AG09309 (cell line): ENCODE data around the gene DNAH10.
"Not testable (repeated sequence)": the region's sequence is repeated elsewhere in the genome, so short reads cannot be mapped to it uniquely, and the experiment has no call there.

Experiments used
- DNase-seq: peaks from one replicate; pipeline ENCODE4 v3.0.0-alpha.2; 2010; ENCODE audit warnings: low read depth
- H3K4me3 ChIP-seq: 2 replicates; pipeline ENCODE4 v1.5.1; 2011; ENCODE audit warnings: mild to moderate bottlenecking, low read depth, low read length, moderate library complexity; ENCODE audit not compliant: control insufficient read depth
- CTCF ChIP-seq: IDR thresholded peaks from 2 replicates; pipeline ENCODE4 v1.5.1; 2011; ENCODE audit warnings: mild to moderate bottlenecking, low read depth, low read length, inconsistent platforms; ENCODE audit not compliant: insufficient read depth, control insufficient read depth; ENCODE audit errors: missing control alignments

DNAH10 gene

GRCh38 chr12:123787466-123787865, 25.4 kb downstream of the DNAH10 start:
- TF ChIP-seq CTCF: no peak
- DNase-seq: no peak
- H3K4me3 ChIP-seq: no peak overlapping the region

- H3K4me3 ChIP-seq: no peak overlapping the region
- TF ChIP-seq CTCF: no peak
- DNase-seq: no peak
Observed at GRCh38 chr12:123788541-123788940, 26.4 kb downstream of the DNAH10 start.

- not testable (repeated sequence) for DNase-seq, H3K4me3 ChIP-seq
Observed at GRCh38 chr12:123789422-123789821, 27.3 kb downstream of the DNAH10 start.

GRCh38 chr12:123790905-123791467, 28.9 kb downstream of the DNAH10 start:
- DNase-seq: no peak
- TF ChIP-seq CTCF: no peak
- no peak overlapping the region for H3K4me3 ChIP-seq

- H3K4me3 ChIP-seq: no peak overlapping the region
- no peak for DNase-seq
- TF ChIP-seq CTCF: no peak
Observed at GRCh38 chr12:123794027-123794426, 31.9 kb downstream of the DNAH10 start.

GRCh38 chr12:123798518-123798917, 36.4 kb downstream of the DNAH10 start:
- DNase-seq: no peak
- TF ChIP-seq CTCF: no peak
- no peak overlapping the region for H3K4me3 ChIP-seq

- DNase-seq: no peak
- no peak overlapping the region for H3K4me3 ChIP-seq
- TF ChIP-seq CTCF: no peak
Observed at GRCh38 chr12:123799227-123799626, 37.1 kb downstream of the DNAH10 start.
